HEK293T (cell line): Measurements from ENCODE around the gene NBL1.

Source experiments
- ARNT ChIP-seq: fragments of 450-650 bp; IDR thresholded peaks from 2 replicates; pipeline ENCODE4 v1.6.1; 2017; ENCODE audit warnings: mild to moderate bottlenecking
- FOXM1 ChIP-seq: fragments of 450-650 bp; IDR thresholded peaks from 2 replicates; pipeline ENCODE4 v1.6.1; 2017; ENCODE audit warnings: mild to moderate bottlenecking, borderline replicate concordance
- SP1 ChIP-seq: fragments of 450-650 bp; IDR thresholded peaks from 2 replicates; pipeline ENCODE4 v1.6.1; 2017

DNA sequence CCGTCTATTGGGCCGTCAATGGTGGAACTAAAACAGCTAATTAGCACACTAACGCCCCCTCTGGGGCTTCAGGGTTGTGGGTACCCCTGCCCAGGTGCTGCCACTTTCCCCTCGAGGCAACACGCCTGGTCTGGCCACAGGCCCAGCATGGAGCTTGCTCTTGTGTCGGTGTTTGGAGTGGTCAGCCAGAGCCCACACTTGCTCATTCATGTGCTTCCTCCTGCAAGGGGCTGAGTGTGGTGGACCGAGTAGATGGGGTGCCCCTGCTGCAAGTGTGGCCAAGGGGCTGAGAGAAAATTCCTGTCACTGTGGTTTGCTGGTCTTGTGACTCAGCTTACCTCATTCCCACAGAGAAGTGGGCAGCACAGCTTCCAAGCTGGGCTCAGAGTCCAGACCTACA lies 46.2 kb downstream of the NBL1 start:
- TF ChIP-seq FOXM1 (no peak), ARNT (no peak), SP1 (no peak)
